Body of pancreas (tissue), 4 donors: ENCODE data around the gene KDR. TPM values are rescaled to one million over a fixed set of nuclear protein-coding genes. Genes with fewer than 3 reads are reported as not detected.
A peak's percentile ranks its signal among the peaks of the same experiment; 100 is the strongest.

ENCODE experiments used
- ATAC-seq: fragments of 150-250 bp; one replicate; pipeline ENCODE4 v1.9.1; 2016
- DNase-seq, 4 donors: peaks; one replicate each; pipeline ENCODE4 v3.0.0-alpha.2; 2019
- H3K27ac ChIP-seq, 4 donors: fragments of 200-600 bp; sonication (generic); 1 replicate in 3 of 4; 2 replicates in 1 of 4; pipeline versions ENCODE4 v1.5.1 to v1.6.1; 2016 to 2019; ENCODE audit warnings: mild to moderate bottlenecking in 1 of 4, mixed read lengths in 1 of 4, moderate library complexity in 1 of 4
- H3K27me3 ChIP-seq, 2 donors: fragments of 200-600 bp; sonication (generic); one replicate each; pipeline ENCODE4 v1.6.0; 2016; ENCODE audit warnings: mild to moderate bottlenecking in 1 of 2
- H3K36me3 ChIP-seq, 2 donors: fragments of 200-600 bp; sonication (generic); replicated peaks in 1 of 2; 2 replicates each; pipeline ENCODE4 v1.5.1; 2016; ENCODE audit warnings: low read depth in 2 of 2; ENCODE audit not compliant: insufficient read depth in 1 of 2
- H3K4me1 ChIP-seq: fragments of 200-600 bp; sonication (generic); one replicate; pipeline ENCODE4 v1.6.0; 2016
- H3K4me3 ChIP-seq, 2 donors: fragments of 200-600 bp; sonication (generic); 1 replicate in 1 of 2; 2 replicates in 1 of 2; pipeline ENCODE4 v1.5.1; 2016 to 2019
- H3K9me3 ChIP-seq, 3 donors: fragments of 200-600 bp; sonication (generic); 1 replicate in 2 of 3; 2 replicates in 1 of 3; pipeline ENCODE4 v1.5.1; 2016
- POLR2A ChIP-seq, 3 donors: fragments of 450-650 bp; IDR thresholded peaks; one replicate each; pipeline ENCODE4 v1.6.1; 2016; ENCODE audit warnings: antibody characterized with exemption in 3 of 3, mild to moderate bottlenecking in 2 of 3
- WGBS, 2 donors: methylation state at CpG; one replicate each; pipeline ENCODE4 v1.1.5; 2017; 5-methylcytosine and 5-hydroxymethylcytosine counted together
- intact Hi-C: fragments of 100-400 bp; cut with DNase I; formaldehyde crosslinking; loops from one replicate; pipeline ENCODE4 v1.15.1; 2023
- total RNA-seq, 2 donors: library from RNA; depleted of rRNA; stranded (reverse); fragments of >200 nt; gene quantifications; one replicate each; pipeline ENCODE4 v1.1.0, GENCODE V29; 2016
- TF ChIP-seq, protein P1 (sequence below), 7 experiments: fragments of 450-650 bp in 4 of 7; fragments of 200-600 bp in 3 of 7; sonication (generic) in 3 of 7; IDR thresholded peaks; one replicate each; pipeline ENCODE4 v1.5.1; 2016 to 2019; ENCODE audit warnings: antibody characterized with exemption in 7 of 7

The KDR gene
- 10 to 100 TPM; 12.9 to 14.5 TPM for total RNA-seq

DNA sequence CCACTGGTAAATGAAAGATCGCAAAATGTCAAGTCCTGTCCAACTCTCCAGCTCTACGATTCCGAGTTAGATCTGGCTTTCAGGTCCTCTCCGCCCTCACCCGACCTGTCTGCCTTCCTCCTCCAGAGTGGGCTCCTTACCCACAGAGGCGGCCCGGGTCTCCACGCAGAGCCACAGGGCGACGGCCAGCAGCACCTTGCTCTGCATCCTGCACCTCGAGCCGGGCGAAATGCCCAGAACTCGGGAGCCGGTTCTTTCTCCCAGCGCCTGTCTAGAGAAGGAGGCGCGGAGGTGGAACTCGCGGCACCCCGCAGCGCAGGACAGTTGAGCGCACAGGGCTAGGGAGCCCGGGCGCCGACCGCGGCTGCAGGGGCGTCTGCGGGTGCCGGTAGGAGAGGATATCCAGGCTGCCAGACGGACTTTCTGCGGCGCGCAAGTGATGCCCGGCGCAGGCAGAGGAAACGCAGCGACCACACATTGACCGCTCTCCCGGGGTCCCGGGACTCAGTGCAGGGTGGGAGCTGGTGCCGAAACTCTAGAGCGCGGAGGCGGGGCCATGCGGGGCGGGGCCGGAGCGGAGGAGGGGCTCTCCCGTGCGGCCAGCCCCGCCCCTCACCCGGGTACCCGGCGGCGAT lies at the start of gene KDR:
KDR (minus strand) TSS at position 509 of the 635 bp plus-strand sequence; CDS start at position 207, 302 bp downstream.
- ATAC-seq (peak; percentile 38), DNase-seq (peak in 2 of 4 donors; percentile 5 to 15)
- Histone ChIP-seq H3K4me3 (no peak within 1 kb of the TSS), H3K27me3 (peaks cover 0 to 10% of the 10 kb centered on the region in 2 donors), H3K4me1 (peaks cover 10% of the 10 kb centered on the region), H3K9me3 (no peaks in the 10 kb centered on the region), H3K36me3 (no peaks in the 10 kb centered on the region), H3K27ac (peak within 1 kb of the TSS in 1 of 4 donors; percentile 40)
- intact Hi-C loops: no loop called here
- TF ChIP-seq, protein P1, sequence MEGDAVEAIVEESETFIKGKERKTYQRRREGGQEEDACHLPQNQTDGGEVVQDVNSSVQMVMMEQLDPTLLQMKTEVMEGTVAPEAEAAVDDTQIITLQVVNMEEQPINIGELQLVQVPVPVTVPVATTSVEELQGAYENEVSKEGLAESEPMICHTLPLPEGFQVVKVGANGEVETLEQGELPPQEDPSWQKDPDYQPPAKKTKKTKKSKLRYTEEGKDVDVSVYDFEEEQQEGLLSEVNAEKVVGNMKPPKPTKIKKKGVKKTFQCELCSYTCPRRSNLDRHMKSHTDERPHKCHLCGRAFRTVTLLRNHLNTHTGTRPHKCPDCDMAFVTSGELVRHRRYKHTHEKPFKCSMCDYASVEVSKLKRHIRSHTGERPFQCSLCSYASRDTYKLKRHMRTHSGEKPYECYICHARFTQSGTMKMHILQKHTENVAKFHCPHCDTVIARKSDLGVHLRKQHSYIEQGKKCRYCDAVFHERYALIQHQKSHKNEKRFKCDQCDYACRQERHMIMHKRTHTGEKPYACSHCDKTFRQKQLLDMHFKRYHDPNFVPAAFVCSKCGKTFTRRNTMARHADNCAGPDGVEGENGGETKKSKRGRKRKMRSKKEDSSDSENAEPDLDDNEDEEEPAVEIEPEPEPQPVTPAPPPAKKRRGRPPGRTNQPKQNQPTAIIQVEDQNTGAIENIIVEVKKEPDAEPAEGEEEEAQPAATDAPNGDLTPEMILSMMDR (IDR thresholded peaks at IDR 0.05): no peak
- TF ChIP-seq POLR2A (IDR thresholded peaks at IDR 0.05): peak in 2 of 3 donors; percentile 33 to 48
- 1% methylated on average over 47 of the region's 57 CpGs; no CpG with 5 or more reads in 1 of the 2 donors for WGBS, 2 donors

DNA sequence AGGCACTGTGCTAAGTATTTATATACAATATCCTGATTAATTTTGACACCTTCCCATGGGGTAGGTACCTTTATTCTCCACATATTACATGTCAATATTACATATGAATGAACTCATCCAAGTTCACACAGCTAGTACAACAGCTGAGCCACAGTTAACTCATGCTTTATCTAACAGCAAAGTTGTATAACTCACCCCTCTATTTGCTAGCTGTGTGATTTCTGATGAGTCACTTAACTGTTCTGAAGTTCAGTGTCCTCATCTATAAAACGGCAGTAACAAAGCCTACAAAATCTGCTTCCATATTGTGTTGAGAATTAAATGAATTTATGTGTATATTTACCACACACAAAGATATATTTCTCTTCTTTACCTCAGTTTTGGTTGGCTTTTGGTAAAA lies 48.2 kb upstream of the KDR start:
- intact Hi-C loops: no loop called here
- WGBS, 2 donors: 31 to 41% methylated on average over 1 of the region's 1 CpG
- ATAC-seq (no peak), DNase-seq (no peak)
- H3K9me3 ChIP-seq: no peaks in the 10 kb centered on the region
- H3K27ac ChIP-seq: no peak overlapping the region
- H3K4me3 ChIP-seq: no peak overlapping the region
- TF ChIP-seq, protein P1 (IDR thresholded peaks at IDR 0.05): no peak
- TF ChIP-seq POLR2A (IDR thresholded peaks at IDR 0.05): no peak
- H3K4me1 ChIP-seq: no peaks in the 10 kb centered on the region
- no peaks in the 10 kb centered on the region for H3K36me3 ChIP-seq
- no peaks in the 10 kb centered on the region for H3K27me3 ChIP-seq

DNA sequence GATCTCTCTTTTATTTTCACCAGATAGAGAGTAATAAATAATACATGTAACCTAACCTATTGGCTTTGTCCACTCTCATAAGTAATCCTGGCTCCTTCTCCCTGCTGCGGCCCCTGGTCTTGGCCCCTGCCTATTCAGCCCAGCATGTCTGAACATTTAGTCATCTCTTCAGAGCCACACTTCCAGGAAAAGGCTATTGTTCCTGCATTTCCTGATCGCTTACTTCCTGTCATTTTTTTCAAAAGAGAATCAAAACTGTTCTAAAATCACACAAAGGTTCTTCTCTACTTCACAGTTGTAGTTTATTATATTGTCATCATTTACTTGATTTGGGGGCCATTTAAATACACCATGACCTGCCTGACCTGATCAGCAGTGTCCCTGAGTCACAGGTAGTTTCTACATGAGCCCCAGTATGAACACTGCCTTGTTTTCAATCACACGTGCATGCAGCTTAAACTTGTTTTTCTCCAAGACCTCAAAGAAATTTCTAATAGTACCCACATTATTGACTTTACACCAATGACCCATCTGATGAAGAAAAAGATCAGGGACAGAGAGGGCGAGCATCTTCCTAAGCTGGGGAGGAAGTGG lies 47.4 kb upstream of the KDR start:
- no peaks in the 10 kb centered on the region for H3K36me3 ChIP-seq
- TF ChIP-seq POLR2A (IDR thresholded peaks at IDR 0.05): no peak
- TF ChIP-seq, protein P1 (IDR thresholded peaks at IDR 0.05): no peak
- no peaks in the 10 kb centered on the region for H3K27me3 ChIP-seq
- no peak for ATAC-seq
- no peak overlapping the region for H3K4me3 ChIP-seq
- no peak overlapping the region for H3K27ac ChIP-seq
- intact Hi-C loops: no loop called here
- WGBS, 2 donors: 48 to 54% methylated on average over 4 of the region's 4 CpGs
- no peak for DNase-seq
- no peaks in the 10 kb centered on the region for H3K9me3 ChIP-seq
- no peaks in the 10 kb centered on the region for H3K4me1 ChIP-seq

DNA sequence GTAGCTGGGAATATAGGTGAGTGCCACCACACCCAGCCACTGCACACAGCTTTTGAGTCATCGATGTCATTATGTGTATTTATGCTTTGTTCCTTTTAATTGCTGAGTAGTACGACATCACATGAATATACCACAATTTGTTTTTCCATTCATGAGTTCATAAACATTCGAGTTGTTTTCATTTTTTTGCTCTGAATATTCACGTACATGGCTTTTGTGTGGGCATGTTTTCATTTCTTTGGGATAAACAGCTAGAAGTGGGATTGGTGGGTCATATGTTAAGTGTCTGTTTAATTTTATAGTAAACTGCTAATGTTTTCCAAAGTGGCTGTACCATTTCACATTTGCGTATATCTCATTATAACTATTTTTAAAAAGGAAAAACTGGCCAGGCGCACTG lies 45.1 kb upstream of the KDR start:
- WGBS, 2 donors: 55 to 62% methylated on average over 6 of the region's 6 CpGs
- H3K4me1 ChIP-seq: no peaks in the 10 kb centered on the region
- no peaks in the 10 kb centered on the region for H3K27me3 ChIP-seq
- no peak for DNase-seq
- H3K9me3 ChIP-seq: no peaks in the 10 kb centered on the region
- H3K4me3 ChIP-seq: no peak overlapping the region
- TF ChIP-seq POLR2A (IDR thresholded peaks at IDR 0.05): no peak
- TF ChIP-seq, protein P1 (IDR thresholded peaks at IDR 0.05): no peak
- H3K27ac ChIP-seq: no peak overlapping the region
- intact Hi-C loops: no loop called here
- H3K36me3 ChIP-seq: no peaks in the 10 kb centered on the region
- no peak for ATAC-seq
